Progenitor cell of endocrine pancreas (in vitro differentiated cells): Measurements from ENCODE around the gene BCOR. TPM values are rescaled to one million over a fixed set of nuclear protein-coding genes. Genes with fewer than 3 reads are reported as not detected.

Source experiments
- DNase-seq: peaks from one replicate; pipeline ENCODE4 v3.0.0; 2021; ENCODE audit warnings: low spot score; ENCODE audit not compliant: unreplicated experiment
- H3K27ac Mint-ChIP-seq: 2 replicates; pipeline ENCODE4 v1.8.0; 2021; ENCODE audit warnings: mild to moderate bottlenecking, moderate library complexity, mixed read lengths
- H3K27me3 Mint-ChIP-seq: 2 replicates; pipeline ENCODE4 v1.8.0; 2021; ENCODE audit warnings: mixed read lengths
- H3K36me3 Mint-ChIP-seq: 2 replicates; pipeline ENCODE4 v1.8.0; 2022; ENCODE audit warnings: mixed read lengths; ENCODE audit not compliant: insufficient read depth
- H3K4me1 Mint-ChIP-seq: 2 replicates; pipeline ENCODE4 v1.8.0; 2021; ENCODE audit warnings: low read depth, mixed read lengths
- H3K4me3 Mint-ChIP-seq: 2 replicates; pipeline ENCODE4 v1.8.0; 2021; ENCODE audit warnings: low read depth, mild to moderate bottlenecking, moderate library complexity, mixed read lengths
- H3K9me3 Mint-ChIP-seq: 2 replicates; pipeline ENCODE4 v1.8.0; 2021; ENCODE audit warnings: low read depth, mixed read lengths
- total RNA-seq: library from RNA; stranded (reverse); gene quantifications from 2 replicates; pipeline ENCODE4 v1.2.1, GENCODE V29; 2021
- TF ChIP-seq, protein P1 (sequence below): fragments of 200-600 bp; sonication (generic); IDR thresholded peaks from one replicate; pipeline ENCODE4 v1.5.0; 2021; ENCODE audit warnings: antibody characterized with exemption, mild to moderate bottlenecking; ENCODE audit not compliant: unreplicated experiment

The BCOR gene
- total RNA-seq, 1 donor from 2014 or later: 20.5 TPM

DNA sequence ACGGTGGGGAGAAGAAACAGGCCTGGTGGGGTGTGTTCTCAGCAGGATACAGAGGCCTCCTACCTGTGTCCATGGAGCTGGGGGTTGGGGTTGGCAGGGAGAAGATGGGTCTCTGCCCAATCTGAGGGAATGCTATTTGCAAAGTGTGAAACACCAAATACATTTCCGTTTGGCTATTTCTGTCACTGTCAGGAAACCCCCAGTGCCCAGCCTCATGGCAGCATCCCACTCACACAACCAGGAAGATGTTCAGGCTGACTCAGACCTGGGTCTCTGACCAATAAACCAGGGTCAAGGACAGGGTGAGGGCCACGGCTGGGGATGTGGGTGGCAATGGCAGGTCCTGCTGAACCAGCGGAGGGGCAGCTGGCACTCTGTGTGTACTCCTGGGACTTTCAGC, 41.3 kb downstream of the BCOR start:
- Mint-ChIP-seq H3K27ac (no peak overlapping the region), H3K9me3 (peaks cover 18% of the 10 kb centered on the region), H3K4me1 (peaks cover 7% of the 10 kb centered on the region), H3K4me3 (no peak overlapping the region), H3K27me3 (no peaks in the 10 kb centered on the region), H3K36me3 (peaks cover 29% of the 10 kb centered on the region)
- TF ChIP-seq, protein P1, sequence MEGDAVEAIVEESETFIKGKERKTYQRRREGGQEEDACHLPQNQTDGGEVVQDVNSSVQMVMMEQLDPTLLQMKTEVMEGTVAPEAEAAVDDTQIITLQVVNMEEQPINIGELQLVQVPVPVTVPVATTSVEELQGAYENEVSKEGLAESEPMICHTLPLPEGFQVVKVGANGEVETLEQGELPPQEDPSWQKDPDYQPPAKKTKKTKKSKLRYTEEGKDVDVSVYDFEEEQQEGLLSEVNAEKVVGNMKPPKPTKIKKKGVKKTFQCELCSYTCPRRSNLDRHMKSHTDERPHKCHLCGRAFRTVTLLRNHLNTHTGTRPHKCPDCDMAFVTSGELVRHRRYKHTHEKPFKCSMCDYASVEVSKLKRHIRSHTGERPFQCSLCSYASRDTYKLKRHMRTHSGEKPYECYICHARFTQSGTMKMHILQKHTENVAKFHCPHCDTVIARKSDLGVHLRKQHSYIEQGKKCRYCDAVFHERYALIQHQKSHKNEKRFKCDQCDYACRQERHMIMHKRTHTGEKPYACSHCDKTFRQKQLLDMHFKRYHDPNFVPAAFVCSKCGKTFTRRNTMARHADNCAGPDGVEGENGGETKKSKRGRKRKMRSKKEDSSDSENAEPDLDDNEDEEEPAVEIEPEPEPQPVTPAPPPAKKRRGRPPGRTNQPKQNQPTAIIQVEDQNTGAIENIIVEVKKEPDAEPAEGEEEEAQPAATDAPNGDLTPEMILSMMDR: no peak
- DNase-seq: no peak

GRCh38 chrX:40055495-40055894, 42.3 kb downstream of the BCOR start:
- H3K9me3 Mint-ChIP-seq: peaks cover 25% of the 10 kb centered on the region
- H3K4me1 Mint-ChIP-seq: peaks cover 7% of the 10 kb centered on the region
- no peak for DNase-seq
- no peak overlapping the region for H3K27ac Mint-ChIP-seq
- no peaks in the 10 kb centered on the region for H3K27me3 Mint-ChIP-seq
- no peak overlapping the region for H3K4me3 Mint-ChIP-seq
- TF ChIP-seq, protein P1: no peak
- H3K36me3 Mint-ChIP-seq: peaks cover 35% of the 10 kb centered on the region

DNA sequence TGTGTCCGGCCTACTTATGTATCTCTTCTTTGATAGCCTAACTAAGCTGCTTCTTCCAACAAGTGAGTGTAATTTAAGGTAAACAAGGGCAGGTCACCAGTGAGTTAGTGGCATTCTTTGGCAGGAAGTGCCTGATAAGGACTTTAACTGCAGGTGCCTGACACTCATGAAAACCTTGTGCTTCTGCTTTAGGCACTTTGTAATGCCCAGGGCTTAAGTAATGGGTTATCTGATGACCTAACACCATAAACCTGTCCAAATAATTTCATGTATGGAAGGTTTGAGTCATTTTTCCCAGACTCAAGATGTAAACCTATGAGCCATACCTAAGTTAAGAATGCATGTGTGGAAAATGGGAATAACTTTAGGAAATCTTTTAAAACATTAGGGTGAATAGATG, 43.0 kb downstream of the BCOR start:
- Mint-ChIP-seq H3K27ac (no peak overlapping the region), H3K4me3 (no peak overlapping the region), H3K36me3 (peaks cover 41% of the 10 kb centered on the region), H3K9me3 (peaks cover 30% of the 10 kb centered on the region), H3K4me1 (peaks cover 7% of the 10 kb centered on the region), H3K27me3 (no peaks in the 10 kb centered on the region)
- no peak for DNase-seq
- TF ChIP-seq, protein P1: no peak

DNA sequence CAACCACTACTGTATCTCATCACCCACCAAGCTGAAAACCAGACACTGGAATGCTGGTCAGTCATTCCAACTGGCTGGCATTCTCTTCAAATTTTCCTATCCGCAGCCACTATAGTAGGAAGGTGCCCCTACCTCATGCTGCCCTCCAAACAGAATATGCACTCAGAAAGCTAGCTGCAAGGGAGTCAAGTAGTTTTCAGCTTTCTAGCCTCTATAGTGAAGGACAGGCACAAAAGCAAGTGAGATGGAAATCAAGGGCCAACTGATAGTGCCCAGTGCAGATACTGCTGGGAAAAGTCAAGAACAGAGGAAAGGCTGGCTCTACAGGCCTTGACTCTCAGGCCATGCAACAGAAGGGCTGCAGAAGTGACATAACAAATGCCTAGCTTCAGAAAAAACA, 47.2 kb downstream of the BCOR start:
- Mint-ChIP-seq H3K27ac (no peak overlapping the region), H3K27me3 (no peaks in the 10 kb centered on the region), H3K9me3 (peaks cover 55% of the 10 kb centered on the region)

GRCh38 chrX:40049084-40049641, 48.6 kb downstream of the BCOR start:
- Mint-ChIP-seq H3K4me1 (no peaks in the 10 kb centered on the region), H3K36me3 (peaks cover 63% of the 10 kb centered on the region), H3K27me3 (no peaks in the 10 kb centered on the region), H3K4me3 (no peak overlapping the region), H3K9me3 (peaks cover 59% of the 10 kb centered on the region), H3K27ac (no peak overlapping the region)
- TF ChIP-seq, protein P1: no peak
- DNase-seq: no peak

More for the DNA sequence above, 47.2 kb downstream of the BCOR start:
- no peak for DNase-seq
- Mint-ChIP-seq H3K4me3 (no peak overlapping the region), H3K36me3 (peaks cover 65% of the 10 kb centered on the region), H3K4me1 (no peaks in the 10 kb centered on the region)
- TF ChIP-seq, protein P1: no peak
